Ovary (tissue), 9 donors: Measurements from ENCODE around the gene DRAM1. TPM values are rescaled to one million over a fixed set of nuclear protein-coding genes. Genes with fewer than 3 reads are reported as not detected.

Experiments
- DNase-seq, 5 donors: peaks; one replicate each; pipeline ENCODE4 v3.0.0-alpha.2; 2019 to 2020
- H3K27ac ChIP-seq, 2 donors: fragments of 200-600 bp; one replicate each; pipeline versions ENCODE4 v1.5.1 to v1.8.0; 2019 to 2022
- H3K27me3 ChIP-seq: fragments of 200-600 bp; one replicate; pipeline ENCODE4 v1.8.0; 2022
- H3K36me3 ChIP-seq: fragments of 200-600 bp; sonication (generic); one replicate; pipeline ENCODE4 v1.5.1; 2019
- H3K4me1 ChIP-seq: one replicate; pipeline ENCODE4 v1.8.1; 2013; ENCODE audit warnings: mild to moderate bottlenecking, moderate library complexity; ENCODE audit not compliant: insufficient read depth
- H3K4me3 ChIP-seq: fragments of 200-600 bp; sonication (generic); one replicate; pipeline ENCODE4 v1.5.1; 2017
- H3K9me3 ChIP-seq, 2 donors: fragments of 200-600 bp in 1 of 2; sonication (generic) in 1 of 2; one replicate each; pipeline versions ENCODE4 v1.5.1 to v1.8.1; 2013 to 2019; ENCODE audit warnings: mild to moderate bottlenecking in 1 of 2, moderate library complexity in 1 of 2
- EP300 ChIP-seq: sonication (generic); formaldehyde crosslinking; IDR thresholded peaks from one replicate; pipeline ENCODE4 v1.6.1; 2017; ENCODE audit warnings: antibody characterized with exemption
- POLR2A ChIP-seq: fragments of 450-650 bp; IDR thresholded peaks from one replicate; pipeline ENCODE4 v1.6.1; 2017; ENCODE audit warnings: antibody characterized with exemption, mild to moderate bottlenecking, moderate library complexity
- WGBS, 3 donors: extraction: QIAGEN DNeasy Blood & Tissue Kit in 1 of 3; methylation state at CpG; one replicate each; pipeline versions ENCODE4 v1.1.5 to v1.1.7; 2013 to 2017; 5-methylcytosine and 5-hydroxymethylcytosine counted together
- intact Hi-C, 4 donors: fragments of 100-400 bp; cut with DNase I; formaldehyde crosslinking; loops; one replicate each; pipeline versions ENCODE4 v1.11.0 to v1.15.1; 2022 to 2023
- polyA plus RNA-seq, 2 donors: library from polyadenylated mRNA; stranded (reverse); fragments of 200-250 nt in 1 of 2; fragments of 350-450 nt in 1 of 2; fragmentation: Illumina TruSeq in 1 of 2; extraction: RNeasy Lipid Tissue Mini Kit (QIAGEN cat#74804) in 1 of 2; gene quantifications; one replicate each; pipeline ENCODE4 v1.2.3, GENCODE V29; 2013 to 2014
- total RNA-seq, 7 donors: library from RNA; depleted of rRNA in 2 of 7; stranded (reverse); fragments of >200 nt in 2 of 7; fragmentation: NEBNext Ultra II Directional in 3 of 7; extraction: Animal tissue kit (Norgen Biotek cat#: 25700) in 3 of 7; gene quantifications; one replicate each; pipeline versions ENCODE4 v1.1.0 to v1.2.4, GENCODE V29; 2016 to 2023
- TF ChIP-seq, protein P1 (sequence below), 3 donors: fragments of 450-650 bp in 2 of 3; fragments of 200-600 bp in 1 of 3; IDR thresholded peaks; one replicate each; pipeline versions ENCODE4 v1.5.1 to v1.8.0; 2016 to 2022; ENCODE audit warnings: antibody characterized with exemption in 3 of 3, mild to moderate bottlenecking in 1 of 3
- donor health status: DM: no; HTN: no; CAD: no; lungs with moderate emphysema.
- donor health status: DM: no; HTN: no; CAD: no.
- donor health status: Bipolar disorder and iron deficiency.
- donor health status: DM: yes; HTN: yes; CAD: no.
- donor health status: DM: no; HTN: no; CAD: no.
- donor health status: DM: yes; HTN: yes; CAD: no.

The DRAM1 gene
- total and polyA plus RNA-seq, 9 donors: 9.1 to 21.7 (median 15.8) TPM

GRCh38 chr12:101891462-101891971 lies 14.1 kb downstream of the DRAM1 start:
- Histone ChIP-seq H3K4me1 (no peaks in the 10 kb centered on the region), H3K27ac (no peak overlapping the region), H3K27me3 (no peaks in the 10 kb centered on the region), H3K9me3 (no peaks in the 10 kb centered on the region), H3K4me3 (no peak overlapping the region), H3K36me3 (no peaks in the 10 kb centered on the region)
- TF ChIP-seq POLR2A (no peak), EP300 (no peak)
- TF ChIP-seq, protein P1, sequence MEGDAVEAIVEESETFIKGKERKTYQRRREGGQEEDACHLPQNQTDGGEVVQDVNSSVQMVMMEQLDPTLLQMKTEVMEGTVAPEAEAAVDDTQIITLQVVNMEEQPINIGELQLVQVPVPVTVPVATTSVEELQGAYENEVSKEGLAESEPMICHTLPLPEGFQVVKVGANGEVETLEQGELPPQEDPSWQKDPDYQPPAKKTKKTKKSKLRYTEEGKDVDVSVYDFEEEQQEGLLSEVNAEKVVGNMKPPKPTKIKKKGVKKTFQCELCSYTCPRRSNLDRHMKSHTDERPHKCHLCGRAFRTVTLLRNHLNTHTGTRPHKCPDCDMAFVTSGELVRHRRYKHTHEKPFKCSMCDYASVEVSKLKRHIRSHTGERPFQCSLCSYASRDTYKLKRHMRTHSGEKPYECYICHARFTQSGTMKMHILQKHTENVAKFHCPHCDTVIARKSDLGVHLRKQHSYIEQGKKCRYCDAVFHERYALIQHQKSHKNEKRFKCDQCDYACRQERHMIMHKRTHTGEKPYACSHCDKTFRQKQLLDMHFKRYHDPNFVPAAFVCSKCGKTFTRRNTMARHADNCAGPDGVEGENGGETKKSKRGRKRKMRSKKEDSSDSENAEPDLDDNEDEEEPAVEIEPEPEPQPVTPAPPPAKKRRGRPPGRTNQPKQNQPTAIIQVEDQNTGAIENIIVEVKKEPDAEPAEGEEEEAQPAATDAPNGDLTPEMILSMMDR (IDR thresholded peaks at IDR 0.05): no peak
- no peak for DNase-seq
- intact Hi-C loops: no loop called here
- WGBS, 3 donors: 1 to 2% (median 1%) methylated on average over 3 of the region's 3 CpGs

DNA sequence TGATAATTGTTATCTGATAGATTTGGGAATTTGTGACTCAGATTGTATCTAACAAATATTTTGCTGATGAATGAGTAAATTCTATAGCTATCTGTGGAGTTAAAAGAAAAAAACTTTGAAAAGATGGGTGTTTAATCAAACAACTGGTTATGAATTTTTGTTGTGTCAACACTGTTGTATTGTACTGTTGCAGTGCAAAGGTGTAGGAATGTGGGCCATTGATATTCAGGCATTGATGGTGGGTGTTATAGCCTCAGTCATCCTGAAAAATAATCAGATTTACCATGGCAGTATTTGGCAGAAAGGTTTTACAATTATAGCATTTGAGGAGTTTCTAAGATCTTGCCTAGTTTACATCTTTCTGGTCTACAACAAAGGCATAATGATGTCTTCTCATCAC lies 15.4 kb downstream of the DRAM1 start:
- TF ChIP-seq POLR2A (no peak), EP300 (no peak)
- TF ChIP-seq, protein P1 (IDR thresholded peaks at IDR 0.05): no peak
- no peak for DNase-seq
- no peak overlapping the region for H3K27ac ChIP-seq
- no peaks in the 10 kb centered on the region for H3K36me3 ChIP-seq
- no peaks in the 10 kb centered on the region for H3K4me1 ChIP-seq
- H3K4me3 ChIP-seq: no peak overlapping the region
- no peaks in the 10 kb centered on the region for H3K9me3 ChIP-seq
- intact Hi-C loops: no loop called here
- H3K27me3 ChIP-seq: no peaks in the 10 kb centered on the region

DNA sequence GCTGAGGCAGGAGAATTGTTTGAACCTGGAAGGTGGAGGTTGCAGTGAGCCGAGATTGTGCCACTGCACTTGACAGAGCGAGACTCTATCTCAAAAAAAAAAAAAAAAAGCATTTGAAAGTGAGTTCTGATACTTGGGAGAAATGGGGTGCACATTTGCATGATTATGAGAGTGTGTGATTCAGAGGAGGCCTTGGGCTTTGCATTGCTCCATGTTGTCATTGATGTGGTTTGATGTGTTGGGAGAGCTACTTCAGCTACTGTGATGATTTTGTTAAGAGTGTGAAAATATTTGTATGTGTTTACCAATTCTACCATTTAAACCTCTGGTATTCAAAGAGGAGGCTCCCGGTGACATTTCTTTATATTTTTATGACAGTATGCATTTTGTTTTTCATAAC lies 24.4 kb downstream of the DRAM1 start:
- H3K27ac ChIP-seq: no peak overlapping the region
- no peaks in the 10 kb centered on the region for H3K36me3 ChIP-seq
- TF ChIP-seq EP300: no peak
- no peak for TF ChIP-seq POLR2A
- TF ChIP-seq, protein P1 (IDR thresholded peaks at IDR 0.05): no peak
- WGBS, 3 donors: 64 to 77% (median 76%) methylated on average over 3 of the region's 3 CpGs
- H3K27me3 ChIP-seq: no peaks in the 10 kb centered on the region
- H3K4me1 ChIP-seq: no peaks in the 10 kb centered on the region
- intact Hi-C loops: loop anchor here in 1 of 4 donors (10.0 kb wide), 1 partner anchor 1887 kb away; no protein-coding TSS in a partner anchor
- H3K4me3 ChIP-seq: no peak overlapping the region
- DNase-seq: no peak
- H3K9me3 ChIP-seq: no peaks in the 10 kb centered on the region

GRCh38 chr12:101902641-101903040 lies 25.3 kb downstream of the DRAM1 start:
- no peak overlapping the region for H3K4me3 ChIP-seq
- no peaks in the 10 kb centered on the region for H3K4me1 ChIP-seq
- TF ChIP-seq POLR2A (no peak), EP300 (no peak)
- TF ChIP-seq, protein P1 (IDR thresholded peaks at IDR 0.05): no peak
- H3K9me3 ChIP-seq: no peaks in the 10 kb centered on the region
- no peak for DNase-seq
- no peaks in the 10 kb centered on the region for H3K27me3 ChIP-seq
- 95 to 98% (median 97%) methylated on average over 8 of the region's 8 CpGs for WGBS, 3 donors
- no peak overlapping the region for H3K27ac ChIP-seq
- no peaks in the 10 kb centered on the region for H3K36me3 ChIP-seq
- intact Hi-C loops: loop anchor here in 1 of 4 donors (10.0 kb wide), 1 partner anchor 1888 kb away; no protein-coding TSS in a partner anchor
